Right lobe of liver (tissue), 4 donors: ENCODE results near the gene SLC24A3.

Experiments
- POLR2A ChIP-seq: fragments of 450-650 bp; IDR thresholded peaks from one replicate; pipeline ENCODE4 v1.6.1; 2017; ENCODE audit warnings: antibody characterized with exemption, mild to moderate bottlenecking
- TF ChIP-seq, protein P1 (sequence below), 4 donors: fragments of 200-600 bp in 3 of 4; fragments of 450-650 bp in 1 of 4; IDR thresholded peaks; one replicate each; pipeline versions ENCODE4 v1.5.1 to v1.8.0; 2016 to 2022; ENCODE audit warnings: antibody characterized with exemption in 4 of 4, mild to moderate bottlenecking in 2 of 4
- donor health status: DM: no; HTN: no; CAD: no.
- donor health status: DM: no; HTN: no; CAD: no.
- donor health status: DM: no; HTN: yes; CAD: no.

DNA sequence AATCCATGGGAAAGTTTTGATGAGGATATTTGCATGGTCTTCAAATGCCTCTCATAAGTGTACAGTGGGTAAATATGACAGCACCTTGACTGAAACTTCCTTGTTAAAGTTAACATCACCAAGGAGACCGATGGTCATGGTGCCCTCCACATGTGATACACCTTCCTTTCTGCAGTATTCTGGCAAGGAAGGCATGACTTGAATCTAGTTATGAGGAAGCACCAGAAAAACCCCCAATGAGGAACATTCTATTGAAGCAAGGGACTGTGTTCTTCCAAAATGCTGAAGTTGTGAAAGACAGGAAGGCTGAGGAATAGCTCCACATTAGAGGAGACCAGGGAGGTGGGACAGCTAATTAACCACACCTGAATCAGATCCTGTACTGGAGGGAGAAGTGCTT is 118.3 kb downstream of the SLC24A3 start:
- TF ChIP-seq, protein P1, sequence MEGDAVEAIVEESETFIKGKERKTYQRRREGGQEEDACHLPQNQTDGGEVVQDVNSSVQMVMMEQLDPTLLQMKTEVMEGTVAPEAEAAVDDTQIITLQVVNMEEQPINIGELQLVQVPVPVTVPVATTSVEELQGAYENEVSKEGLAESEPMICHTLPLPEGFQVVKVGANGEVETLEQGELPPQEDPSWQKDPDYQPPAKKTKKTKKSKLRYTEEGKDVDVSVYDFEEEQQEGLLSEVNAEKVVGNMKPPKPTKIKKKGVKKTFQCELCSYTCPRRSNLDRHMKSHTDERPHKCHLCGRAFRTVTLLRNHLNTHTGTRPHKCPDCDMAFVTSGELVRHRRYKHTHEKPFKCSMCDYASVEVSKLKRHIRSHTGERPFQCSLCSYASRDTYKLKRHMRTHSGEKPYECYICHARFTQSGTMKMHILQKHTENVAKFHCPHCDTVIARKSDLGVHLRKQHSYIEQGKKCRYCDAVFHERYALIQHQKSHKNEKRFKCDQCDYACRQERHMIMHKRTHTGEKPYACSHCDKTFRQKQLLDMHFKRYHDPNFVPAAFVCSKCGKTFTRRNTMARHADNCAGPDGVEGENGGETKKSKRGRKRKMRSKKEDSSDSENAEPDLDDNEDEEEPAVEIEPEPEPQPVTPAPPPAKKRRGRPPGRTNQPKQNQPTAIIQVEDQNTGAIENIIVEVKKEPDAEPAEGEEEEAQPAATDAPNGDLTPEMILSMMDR (IDR thresholded peaks at IDR 0.05), result no peak
- TF ChIP-seq POLR2A, result no peak
